ENCODE measurements around the gene ITGA4. TPM values are rescaled to one million over a fixed set of nuclear protein-coding genes. Genes with fewer than 3 reads are reported as not detected.

The ITGA4 gene
- total and polyA plus RNA-seq, 2 donors (not counting 3 experiments of a cell fraction or from before 2014, with no cell fraction given): 1.5 to 2.8 TPM

DNA sequence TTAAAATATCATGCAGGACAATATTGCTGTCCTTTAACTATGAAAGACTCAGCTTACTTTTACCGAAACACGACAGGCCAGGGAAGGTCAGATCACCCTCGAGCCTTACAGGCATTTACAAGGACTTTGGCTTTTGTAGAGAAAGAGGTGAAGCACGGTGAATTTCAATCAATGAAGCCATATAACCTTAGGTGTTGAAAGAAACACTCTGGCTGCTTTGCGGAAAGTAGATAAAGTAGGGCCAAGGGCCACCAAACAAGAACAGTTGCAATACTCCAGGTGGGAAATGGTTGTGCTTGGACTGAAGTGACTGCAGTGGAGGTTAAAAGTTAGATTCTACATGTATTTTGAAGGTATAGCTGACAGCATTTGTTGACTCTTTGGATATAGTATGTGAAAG lies 119.2 kb downstream of the ITGA4 start:
- FAIRE-seq: no peak
- Histone ChIP-seq H3K4me1 (ENCODE audit: control insufficient read depth, extremely low read depth, insufficient read depth, low read length) (no peaks in the 10 kb centered on the region), H3K9ac (replicated peaks; ENCODE audit: extremely low read depth, insufficient read depth, low read length) (no peak overlapping the region)

More for the DNA sequence above, 119.2 kb downstream of the ITGA4 start:
- Histone ChIP-seq H3K4me2 (ENCODE audit: insufficient read depth, low read length) (no peak overlapping the region), H3K27me3 (ENCODE audit: control insufficient read depth in 2 of 2, insufficient read depth in 2 of 2, low read length in 2 of 2) (peaks cover 4 to 12% of the 10 kb centered on the region in 2 experiments), H3K79me2 (ENCODE audit: control insufficient read depth, insufficient read depth, low read length) (no peaks in the 10 kb centered on the region), H3K9me3 (replicated peaks; ENCODE audit: control insufficient read depth, insufficient read depth, low read length) (no peaks in the 10 kb centered on the region), H2AFZ (ENCODE audit: low read depth, low read length) (no peak overlapping the region), H3K36me3 (ENCODE audit: control insufficient read depth in 2 of 2, extremely low read depth in 1 of 2, insufficient read depth in 2 of 2, low read length in 2 of 2) (no peaks in the 10 kb centered on the region), H3K4me3 (replicated peaks in 1 of 3; ENCODE audit: insufficient read depth in 1 of 3, low read depth in 1 of 3, low read length in 3 of 3) (no peak overlapping the region), H3K27ac (ENCODE audit: insufficient read depth, low read depth, low read length) (no peak overlapping the region), H3K9me1 (replicated peaks; ENCODE audit: control insufficient read depth, extremely low read depth, insufficient read depth, low read length) (no peaks in the 10 kb centered on the region), H4K20me1 (replicated peaks; ENCODE audit: control insufficient read depth, extremely low read depth, insufficient read depth, low read length) (no peaks in the 10 kb centered on the region)
- no peak for DNase-seq (ENCODE audit: low read depth, low spot score)
- POLR2A ChIA-PET: no interaction called here
- CTCF ChIA-PET: interaction anchor here (0.9 kb wide), 1 partner anchor 139 kb away, joined by 6 read pairs; no protein-coding TSS in a partner anchor
- no TSS peak for BruUV-seq (replicated peaks)
- intact Hi-C loops (cut with micrococcal nuclease): no loop called here
- dilution Hi-C loops (cut with MboI; ENCODE audit: extremely low pct_ligation_motif_present, low sequenced_read_pairs): no loop called here
- no peak for TF ChIP-seq MYC (IDR thresholded peaks at IDR 0.05; ENCODE audit: low read depth, low read length)
- TF ChIP-seq POLR2A (IDR thresholded peaks at IDR 0.05; ENCODE audit: low read depth, low read length): no peak
- TF ChIP-seq FOS (IDR thresholded peaks at IDR 0.05; ENCODE audit: borderline replicate concordance, insufficient read depth, low read length): no peak
- TF ChIP-seq, protein P1, sequence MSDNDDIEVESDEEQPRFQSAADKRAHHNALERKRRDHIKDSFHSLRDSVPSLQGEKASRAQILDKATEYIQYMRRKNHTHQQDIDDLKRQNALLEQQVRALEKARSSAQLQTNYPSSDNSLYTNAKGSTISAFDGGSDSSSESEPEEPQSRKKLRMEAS (IDR thresholded peaks at IDR 0.05; ENCODE audit: insufficient read depth, insufficient read length): no peak
- TF ChIP-seq EZH2 (IDR thresholded peaks at IDR 0.05; ENCODE audit: borderline replicate concordance, low read depth, low read length, severe bottlenecking): no peak
- no peak for TF ChIP-seq GATA2 (IDR thresholded peaks at IDR 0.05; ENCODE audit: insufficient read depth, insufficient read length, low read depth, low read length)
- no peak for TF ChIP-seq POLR2AphosphoS5 (IDR thresholded peaks at IDR 0.05; ENCODE audit: insufficient read depth, low read depth, low read length)
- TF ChIP-seq, protein P2, sequence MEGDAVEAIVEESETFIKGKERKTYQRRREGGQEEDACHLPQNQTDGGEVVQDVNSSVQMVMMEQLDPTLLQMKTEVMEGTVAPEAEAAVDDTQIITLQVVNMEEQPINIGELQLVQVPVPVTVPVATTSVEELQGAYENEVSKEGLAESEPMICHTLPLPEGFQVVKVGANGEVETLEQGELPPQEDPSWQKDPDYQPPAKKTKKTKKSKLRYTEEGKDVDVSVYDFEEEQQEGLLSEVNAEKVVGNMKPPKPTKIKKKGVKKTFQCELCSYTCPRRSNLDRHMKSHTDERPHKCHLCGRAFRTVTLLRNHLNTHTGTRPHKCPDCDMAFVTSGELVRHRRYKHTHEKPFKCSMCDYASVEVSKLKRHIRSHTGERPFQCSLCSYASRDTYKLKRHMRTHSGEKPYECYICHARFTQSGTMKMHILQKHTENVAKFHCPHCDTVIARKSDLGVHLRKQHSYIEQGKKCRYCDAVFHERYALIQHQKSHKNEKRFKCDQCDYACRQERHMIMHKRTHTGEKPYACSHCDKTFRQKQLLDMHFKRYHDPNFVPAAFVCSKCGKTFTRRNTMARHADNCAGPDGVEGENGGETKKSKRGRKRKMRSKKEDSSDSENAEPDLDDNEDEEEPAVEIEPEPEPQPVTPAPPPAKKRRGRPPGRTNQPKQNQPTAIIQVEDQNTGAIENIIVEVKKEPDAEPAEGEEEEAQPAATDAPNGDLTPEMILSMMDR (IDR thresholded peaks at IDR 0.05; ENCODE audit: extremely low read depth in 1 of 2, insufficient read depth in 1 of 2, low read depth in 1 of 2, low read length in 2 of 2): no peak
- no peak for TF ChIP-seq JUN (IDR thresholded peaks at IDR 0.05; ENCODE audit: borderline replicate concordance, insufficient read depth, insufficient read length, low read depth)

Measured in endothelial cell of umbilical vein (primary cell).